Mucosa of rectum (tissue), 2 donors: ENCODE measurements around the gene SCPEP1.

Experiments used
- H3K27ac ChIP-seq, 2 donors: one replicate each; pipeline ENCODE4 v1.7.0; 2013; ENCODE audit warnings: inconsistent platforms in 2 of 2, low read depth in 2 of 2, low read length in 2 of 2
- H3K27me3 ChIP-seq, 2 donors: one replicate each; pipeline ENCODE4 v1.7.0; 2013; ENCODE audit warnings: low read length in 2 of 2; ENCODE audit not compliant: control insufficient read depth in 2 of 2, insufficient read depth in 2 of 2
- H3K36me3 ChIP-seq, 2 donors: one replicate each; pipeline ENCODE4 v1.7.0; 2013; ENCODE audit warnings: low read length in 2 of 2; ENCODE audit not compliant: control insufficient read depth in 2 of 2, insufficient read depth in 2 of 2
- H3K4me1 ChIP-seq, 2 donors: one replicate each; pipeline ENCODE4 v1.7.0; 2013; ENCODE audit warnings: low read length in 2 of 2, mild to moderate bottlenecking in 1 of 2; ENCODE audit not compliant: control insufficient read depth in 2 of 2, insufficient read depth in 2 of 2
- H3K4me3 ChIP-seq, 2 donors: one replicate each; pipeline ENCODE4 v1.7.0; 2013; ENCODE audit warnings: low read length in 2 of 2
- H3K9ac ChIP-seq, 2 donors: one replicate each; pipeline ENCODE4 v1.7.0; 2013; ENCODE audit warnings: low read length in 2 of 2, low read depth in 1 of 2, mild to moderate bottlenecking in 1 of 2
- H3K9me3 ChIP-seq, 2 donors: one replicate each; pipeline ENCODE4 v1.7.0; 2013; ENCODE audit warnings: low read length in 2 of 2; ENCODE audit not compliant: control insufficient read depth in 2 of 2
- donor health status: healthy.
- donor health status: Normal muscosa, but diverticular disease.

The SCPEP1 gene

GRCh38 chr17:57034807-57035754, 57.1 kb downstream of the SCPEP1 start:
- Histone ChIP-seq H3K4me1 (peaks cover 28 to 47% of the 10 kb centered on the region in 2 donors), H3K36me3 (no peaks in the 10 kb centered on the region), H3K27ac (peak overlapping the region; percentile 89 to 92), H3K4me3 (peak overlapping the region; percentile 30 to 56), H3K9me3 (no peaks in the 10 kb centered on the region), H3K9ac (peak overlapping the region; percentile 22 to 24), H3K27me3 (peaks cover 0 to 6% of the 10 kb centered on the region in 2 donors)

- peaks cover 0 to 6% of the 10 kb centered on the region in 2 donors for H3K27me3 ChIP-seq
- H3K4me3 ChIP-seq: peak overlapping the region; percentile 30 to 56
- H3K9me3 ChIP-seq: no peaks in the 10 kb centered on the region
- H3K27ac ChIP-seq: peak overlapping the region; percentile 89 to 92
- H3K9ac ChIP-seq: peak overlapping the region; percentile 24 to 31
- peaks cover 28 to 47% of the 10 kb centered on the region in 2 donors for H3K4me1 ChIP-seq
- H3K36me3 ChIP-seq: no peaks in the 10 kb centered on the region
Observed at GRCh38 chr17:57035971-57036481, 58.1 kb downstream of the SCPEP1 start.

- Histone ChIP-seq H3K27ac (peak overlapping the region in 1 of 2 donors; percentile 92), H3K4me1 (peaks cover 28 to 46% of the 10 kb centered on the region in 2 donors), H3K36me3 (no peaks in the 10 kb centered on the region)
Observed at GRCh38 chr17:57037411-57037810, 59.5 kb downstream of the SCPEP1 start.

GRCh38 chr17:57038486-57038885, 60.6 kb downstream of the SCPEP1 start:
- peaks cover 24 to 42% of the 10 kb centered on the region in 2 donors for H3K4me1 ChIP-seq
- H3K36me3 ChIP-seq: no peaks in the 10 kb centered on the region
- no peak overlapping the region for H3K4me3 ChIP-seq
- H3K27me3 ChIP-seq: peaks cover 0 to 6% of the 10 kb centered on the region in 2 donors
- no peaks in the 10 kb centered on the region for H3K9me3 ChIP-seq
- H3K27ac ChIP-seq: no peak overlapping the region
- no peak overlapping the region for H3K9ac ChIP-seq

More at GRCh38 chr17:57037411-57037810, 59.5 kb downstream of the SCPEP1 start:
- Histone ChIP-seq H3K9ac (no peak overlapping the region), H3K27me3 (peaks cover 0 to 6% of the 10 kb centered on the region in 2 donors), H3K9me3 (no peaks in the 10 kb centered on the region), H3K4me3 (no peak overlapping the region)

- Histone ChIP-seq H3K27ac (peak overlapping the region in 1 of 2 donors; percentile 28), H3K9ac (no peak overlapping the region), H3K9me3 (no peaks in the 10 kb centered on the region), H3K27me3 (peaks cover 0 to 6% of the 10 kb centered on the region in 2 donors), H3K4me1 (peaks cover 16 to 26% of the 10 kb centered on the region in 2 donors), H3K4me3 (no peak overlapping the region), H3K36me3 (no peaks in the 10 kb centered on the region)
Observed at GRCh38 chr17:57040571-57040970, 62.6 kb downstream of the SCPEP1 start.

- Histone ChIP-seq H3K4me1 (peaks cover 4 to 7% of the 10 kb centered on the region in 2 donors), H3K27me3 (no peaks in the 10 kb centered on the region), H3K4me3 (no peak overlapping the region)
Observed at GRCh38 chr17:57043276-57043675, 65.3 kb downstream of the SCPEP1 start.

GRCh38 chr17:57044976-57045867, 67.3 kb downstream of the SCPEP1 start:
- no peaks in the 10 kb centered on the region for H3K36me3 ChIP-seq
- H3K9me3 ChIP-seq: no peaks in the 10 kb centered on the region
- H3K4me1 ChIP-seq: peaks cover 0 to 4% of the 10 kb centered on the region in 2 donors
- no peak overlapping the region for H3K9ac ChIP-seq
- no peak overlapping the region for H3K27ac ChIP-seq
- H3K27me3 ChIP-seq: no peaks in the 10 kb centered on the region
- H3K4me3 ChIP-seq: peak overlapping the region; percentile 37 to 53

More at GRCh38 chr17:57043276-57043675, 65.3 kb downstream of the SCPEP1 start:
- Histone ChIP-seq H3K27ac (no peak overlapping the region), H3K9ac (no peak overlapping the region), H3K9me3 (no peaks in the 10 kb centered on the region), H3K36me3 (no peaks in the 10 kb centered on the region)

- H3K36me3 ChIP-seq: no peaks in the 10 kb centered on the region
- H3K9ac ChIP-seq: no peak overlapping the region
- H3K27ac ChIP-seq: no peak overlapping the region
- no peaks in the 10 kb centered on the region for H3K27me3 ChIP-seq
- H3K4me3 ChIP-seq: peak overlapping the region; percentile 37 to 53
- no peaks in the 10 kb centered on the region for H3K9me3 ChIP-seq
- peaks cover 0 to 4% of the 10 kb centered on the region in 2 donors for H3K4me1 ChIP-seq
Observed at GRCh38 chr17:57045868-57046704, 68.2 kb downstream of the SCPEP1 start.

GRCh38 chr17:57046749-57047148, 68.8 kb downstream of the SCPEP1 start:
- Histone ChIP-seq H3K27ac (no peak overlapping the region), H3K27me3 (no peaks in the 10 kb centered on the region), H3K4me3 (peak overlapping the region in 1 of 2 donors; percentile 53), H3K4me1 (peaks cover 0 to 4% of the 10 kb centered on the region in 2 donors), H3K36me3 (no peaks in the 10 kb centered on the region), H3K9me3 (no peaks in the 10 kb centered on the region), H3K9ac (no peak overlapping the region)
